GM12878 (cell line): Measurements from ENCODE around the gene MATN1. TPM values are rescaled to one million over a fixed set of nuclear protein-coding genes. Genes with fewer than 3 reads are reported as not detected.

Experiments
- ATAC-seq: fragments of 200-7000 bp; cut with Tn5 transposase; 3 replicates; pipeline ENCODE4 v1.9.1; 2020; ENCODE audit warnings: mild to moderate bottlenecking, moderate library complexity
- BruUV-seq: library from RNA; stranded (reverse); fragments of 400-500 nt; replicated peaks from 2 replicates; lab custom pipeline; 2021; lab: Mats Ljungman, UMichigan
- CTCF ChIA-PET: fragments of 300-600 bp; sonication (Branson Sonifier 250); formaldehyde crosslinking; extraction: SDS; loops from one replicate; lab custom pipeline; 2021; ENCODE audit warnings: inconsistent platforms; lab: Yijun Ruan, JAX
- POLR2A ChIA-PET: fragments of 350-600 bp; formaldehyde crosslinking; extraction: SDS; loops from one replicate; lab custom pipeline; 2021; ENCODE audit warnings: inconsistent platforms; lab: Charles Lee
- RAD21 ChIA-PET: fragments of 300-600 bp; sonication (Branson Sonifier 250); formaldehyde crosslinking; loops from one replicate; lab custom pipeline; 2023; ENCODE audit warnings: antibody characterized with exemption; ENCODE audit not compliant: unreplicated experiment; lab: Charles Lee
- SMC1A ChIA-PET: fragments of 300-600 bp; sonication (Branson Sonifier 250); formaldehyde crosslinking; loops from one replicate; lab custom pipeline; 2023; ENCODE audit not compliant: unreplicated experiment, uncharacterized antibody; lab: Charles Lee
- DNase-seq: peaks from one replicate; pipeline ENCODE4 v3.0.0-alpha.2; 2011; ENCODE audit warnings: low read depth, low spot score
- FAIRE-seq: peaks from 3 replicates; lab custom pipeline; 2011; peaks lifted over from hg19 to GRCh38; lab: Jason Lieb, UNC
- H2AFZ ChIP-seq: 2 replicates; pipeline ENCODE4 v1.6.0; 2011; ENCODE audit warnings: low read depth, low read length, control low read depth; ENCODE audit not compliant: control insufficient read depth
- H3K27ac ChIP-seq: 2 replicates; pipeline ENCODE4 v1.5.1; 2011; ENCODE audit warnings: control low read depth; ENCODE audit not compliant: control insufficient read depth, insufficient read depth
- H3K27me3 ChIP-seq, 2 experiments: replicated peaks in 1 of 2; 2 replicates each; pipeline versions ENCODE4 v1.6.0 to v1.6.1; 2011; ENCODE audit warnings: low read length in 1 of 2; ENCODE audit not compliant: control insufficient read depth in 2 of 2, insufficient read depth in 2 of 2
- H3K36me3 ChIP-seq, 2 experiments: 2 replicates each; pipeline ENCODE4 v1.5.1; 2011; ENCODE audit warnings: low read length in 1 of 2; ENCODE audit not compliant: control insufficient read depth in 2 of 2, insufficient read depth in 2 of 2
- H3K4me1 ChIP-seq: 2 replicates; pipeline ENCODE4 v1.6.1; 2011; ENCODE audit warnings: mild to moderate bottlenecking, low read length, moderate library complexity, mixed read lengths; ENCODE audit not compliant: control insufficient read depth, insufficient read depth
- H3K4me2 ChIP-seq: 2 replicates; pipeline ENCODE4 v1.6.0; 2011; ENCODE audit warnings: control low read depth; ENCODE audit not compliant: control insufficient read depth, insufficient read depth
- H3K4me3 ChIP-seq: fragments of 200-600 bp; sonication (generic); 2 replicates; pipeline ENCODE4 v1.5.1; 2016
- H3K79me2 ChIP-seq: 2 replicates; pipeline ENCODE4 v1.6.0; 2011; ENCODE audit warnings: low read length; ENCODE audit not compliant: control insufficient read depth, insufficient read depth
- H3K9ac ChIP-seq: 2 replicates; pipeline ENCODE4 v1.8.0; 2011; ENCODE audit warnings: low read length, control low read depth, mixed read lengths; ENCODE audit not compliant: control insufficient read depth, insufficient read depth
- H3K9me3 ChIP-seq: replicated peaks from 3 replicates; pipeline ENCODE4 v1.5.1; 2011; ENCODE audit warnings: mild to moderate bottlenecking, low read length; ENCODE audit not compliant: control insufficient read depth, insufficient read depth
- H4K20me1 ChIP-seq: 2 replicates; pipeline ENCODE4 v1.6.0; 2011; ENCODE audit not compliant: control insufficient read depth, insufficient read depth
- CEBPB ChIP-seq, 2 experiments: fragments of 150-350 bp in 1 of 2; IDR thresholded peaks; 2 replicates each; pipeline ENCODE4 v1.6.1; 2012 to 2014; ENCODE audit warnings: low read depth in 2 of 2, low read length in 2 of 2, borderline replicate concordance in 1 of 2, inconsistent platforms in 1 of 2
- CUX1 ChIP-seq: IDR thresholded peaks from 2 replicates; pipeline ENCODE4 v1.6.1; 2012; ENCODE audit warnings: improper control_type of control experiment, low read depth, low read length; ENCODE audit not compliant: insufficient replicate concordance
- IKZF1 ChIP-seq: fragments of 450-650 bp; conservative IDR thresholded peaks from 2 replicates; pipeline ENCODE4 v1.6.1; 2017; ENCODE audit warnings: antibody characterized with exemption, mild to moderate bottlenecking
- PKNOX1 ChIP-seq: fragments of 450-650 bp; IDR thresholded peaks from 2 replicates; pipeline ENCODE4 v1.6.1; 2016; ENCODE audit warnings: mild to moderate bottlenecking
- TCF12 ChIP-seq: IDR thresholded peaks from 2 replicates; pipeline ENCODE4 v1.6.1; 2011; ENCODE audit warnings: low read depth, mild to moderate bottlenecking, low read length
- USF2 ChIP-seq: IDR thresholded peaks from 2 replicates; pipeline ENCODE4 v1.6.1; 2011; ENCODE audit warnings: low read depth, low read length, improper control_type of control experiment, borderline replicate concordance
- WRNIP1 ChIP-seq: IDR thresholded peaks from 2 replicates; pipeline ENCODE4 v1.6.1; 2011; ENCODE audit warnings: low read depth, low read length, improper control_type of control experiment, borderline replicate concordance
- YY1 ChIP-seq: IDR thresholded peaks from 2 replicates; pipeline ENCODE4 v1.6.1; 2011; ENCODE audit warnings: low read depth, mild to moderate bottlenecking, low read length
- ZNF274 ChIP-seq: IDR thresholded peaks from one replicate; pipeline ENCODE4 v1.8.0; 2011; ENCODE audit not compliant: insufficient read length, insufficient read depth
- WGBS: methylation state at CpG from one replicate; pipeline ENCODE4 v1.1.6; 2016; ENCODE audit warnings: low lambda C conversion rate; ENCODE audit not compliant: insufficient replicate concordance, insufficient coverage; ENCODE audit errors: missing lambda C conversion rate; 5-methylcytosine and 5-hydroxymethylcytosine counted together
- in situ Hi-C: fragments of 300-500 bp; cut with MboI; formaldehyde crosslinking; loops from 9 replicates; pipeline ENCODE4 v1.14.3; 2018; ENCODE audit warnings: mixed read lengths
- intact Hi-C: fragments of 100-400 bp; cut with micrococcal nuclease; formaldehyde crosslinking; loops from one replicate; pipeline ENCODE4 v1.14.2; 2022; ENCODE audit not compliant: unreplicated experiment
- polyA plus RNA-seq, 11 experiments: library from polyadenylated mRNA; depleted of rRNA in 4 of 11; unstranded in 6 of 11; stranded (reverse) in 5 of 11; fragments of >200 nt; fragmentation: Nextera tagmentation in 4 of 11; fragmentation: Illumina TruSeq in 1 of 11; extraction: Ambion mirVana in 4 of 11; extraction: Trizol in 1 of 11; gene quantifications; 1 replicate in 1 of 11; 2 replicates in 10 of 11; pipeline versions ENCODE4 v1.2.1 to v1.2.3, GENCODE V29; 2011 to 2016; ENCODE audit warnings: inconsistent platforms in 2 of 11, missing spikeins in 2 of 11, low read depth in 1 of 11
- total RNA-seq, 4 experiments: library from RNA; depleted of rRNA in 3 of 4; stranded (reverse); fragments of >200 nt in 3 of 4; fragmentation: Illumina TruSeq in 1 of 4; extraction: Trizol in 1 of 4; gene quantifications; 2 replicates each; pipeline versions ENCODE4 v1.2.1 to v1.2.3, GENCODE V29; 2013 to 2021

MATN1 gene
- total and polyA plus RNA-seq, 10 of the 15 experiments (the other 5 are each of a cell fraction or from before 2014, with no cell fraction given): 0.04 to 0.50 (median 0.10) TPM; not detected in 1

GRCh38 chr1:30768830-30769718, 45.7 kb upstream of the MATN1 start (continued):
- TF ChIP-seq TCF12: 0 out of 2 replicates have a peak, but pooled peaks have one; percentile 12
- TF ChIP-seq CEBPB (IDR thresholded peaks at IDR 0.05; ENCODE audit: borderline replicate concordance in 1 of 2, low read depth in 2 of 2, low read length in 2 of 2): no peak
- TF ChIP-seq, all 136 proteins: peak for 5

GRCh38 chr1:30768159-30768829, 44.9 kb upstream of the MATN1 start:
- FAIRE-seq: no peak
- POLR2A ChIA-PET: interaction anchor here (1.2 to 20.6 kb wide), 3 partner anchors 10 to 50 kb away, joined by 4 to 741 read pairs (median 8); no protein-coding TSS in a partner anchor
- RAD21 ChIA-PET: interaction anchor here (0.9 to 2.2 kb wide), 8 partner anchors 9 to 50 kb away, joined by 3 to 11 read pairs (median 3); no protein-coding TSS in a partner anchor
- no peak for DNase-seq
- peaks cover 44% of the 10 kb centered on the region for H3K4me1 ChIP-seq
- BruUV-seq: no TSS peak
- no peak overlapping the region for H3K4me3 ChIP-seq
- WGBS: 81% methylated on average over 9 of the region's 9 CpGs
- no peaks in the 10 kb centered on the region for H3K9me3 ChIP-seq
- ATAC-seq: no peak
- H4K20me1 ChIP-seq: no peaks in the 10 kb centered on the region
- SMC1A ChIA-PET: interaction anchor here (1.0 to 1.9 kb wide), 6 partner anchors 10 to 50 kb away, joined by 3 to 9 read pairs (median 6); partner anchors contain the start of gene LAPTM5
- H3K4me2 ChIP-seq: no peak overlapping the region
- CTCF ChIA-PET: interaction anchor here (0.7 to 2.7 kb wide), 10 partner anchors 8 to 49 kb away, joined by 3 to 18 read pairs (median 6); no protein-coding TSS in a partner anchor
- H3K9ac ChIP-seq: no peak overlapping the region
- in situ Hi-C loops: no loop called here
- H3K27ac ChIP-seq: no peak overlapping the region; the same call in 1 of the 2 replicates
- H2AFZ ChIP-seq: no peak overlapping the region
- peaks cover 10% of the 10 kb centered on the region for H3K79me2 ChIP-seq
- intact Hi-C loops: no loop called here
- no peaks in the 10 kb centered on the region for H3K36me3 ChIP-seq
- H3K27me3 ChIP-seq: no peaks in the 10 kb centered on the region
- no peak for TF ChIP-seq CUX1
- TF ChIP-seq USF2: no peak
- no peak for TF ChIP-seq PKNOX1
- TF ChIP-seq ZNF274: no peak
- TF ChIP-seq YY1: no peak
- no peak for TF ChIP-seq IKZF1
- no peak for TF ChIP-seq WRNIP1
